HL-60 (cell line): ENCODE data around the gene CLTA.

Experiments
- TF ChIP-seq, protein P1 (sequence below): IDR thresholded peaks from one replicate; pipeline ENCODE4 v1.5.1; 2011; ENCODE audit warnings: low read length, control low read depth, inconsistent platforms; ENCODE audit not compliant: insufficient read depth
- TF ChIP-seq, protein P2 (sequence below): IDR thresholded peaks from 2 replicates; pipeline ENCODE4 v1.6.1; 2012; ENCODE audit warnings: low read depth; ENCODE audit not compliant: insufficient replicate concordance

DNA sequence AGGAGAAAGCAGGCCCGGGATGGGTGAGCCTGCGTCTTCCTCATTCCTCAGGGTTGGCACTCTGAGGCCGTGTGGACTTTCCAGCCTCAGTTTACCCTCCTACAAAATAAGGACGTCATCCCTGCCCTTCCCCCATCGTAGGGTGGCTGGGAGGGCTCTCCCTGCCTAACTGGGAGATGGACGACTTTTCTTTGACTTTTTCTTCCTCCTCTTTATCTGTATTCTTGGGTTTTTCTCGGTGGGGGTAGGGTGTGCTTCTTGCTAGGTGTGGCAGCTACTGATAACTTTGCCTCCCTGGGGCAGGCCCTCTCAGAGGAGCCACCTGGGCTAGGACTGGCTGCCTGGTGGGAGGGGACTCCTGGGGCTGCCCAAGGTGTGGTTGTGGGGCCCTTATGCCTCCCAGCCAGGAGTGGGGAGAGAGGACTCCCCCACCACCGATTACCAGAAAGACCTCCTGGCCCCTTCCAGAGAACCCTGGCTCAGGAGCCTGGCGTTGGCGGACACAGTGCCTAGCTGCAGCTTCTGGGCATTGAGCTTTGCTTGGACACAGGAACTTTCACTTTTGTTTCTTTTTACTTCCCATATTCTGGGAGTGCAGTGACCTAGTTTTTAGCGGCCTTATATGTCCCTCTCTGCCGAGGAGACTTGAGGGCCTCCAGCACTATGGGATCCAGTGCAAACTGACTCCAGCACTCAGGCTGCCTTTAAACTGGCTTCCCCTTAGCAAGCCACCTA lies 48.0 kb upstream of the CLTA start:
- TF ChIP-seq, protein P1, sequence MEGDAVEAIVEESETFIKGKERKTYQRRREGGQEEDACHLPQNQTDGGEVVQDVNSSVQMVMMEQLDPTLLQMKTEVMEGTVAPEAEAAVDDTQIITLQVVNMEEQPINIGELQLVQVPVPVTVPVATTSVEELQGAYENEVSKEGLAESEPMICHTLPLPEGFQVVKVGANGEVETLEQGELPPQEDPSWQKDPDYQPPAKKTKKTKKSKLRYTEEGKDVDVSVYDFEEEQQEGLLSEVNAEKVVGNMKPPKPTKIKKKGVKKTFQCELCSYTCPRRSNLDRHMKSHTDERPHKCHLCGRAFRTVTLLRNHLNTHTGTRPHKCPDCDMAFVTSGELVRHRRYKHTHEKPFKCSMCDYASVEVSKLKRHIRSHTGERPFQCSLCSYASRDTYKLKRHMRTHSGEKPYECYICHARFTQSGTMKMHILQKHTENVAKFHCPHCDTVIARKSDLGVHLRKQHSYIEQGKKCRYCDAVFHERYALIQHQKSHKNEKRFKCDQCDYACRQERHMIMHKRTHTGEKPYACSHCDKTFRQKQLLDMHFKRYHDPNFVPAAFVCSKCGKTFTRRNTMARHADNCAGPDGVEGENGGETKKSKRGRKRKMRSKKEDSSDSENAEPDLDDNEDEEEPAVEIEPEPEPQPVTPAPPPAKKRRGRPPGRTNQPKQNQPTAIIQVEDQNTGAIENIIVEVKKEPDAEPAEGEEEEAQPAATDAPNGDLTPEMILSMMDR, result no peak
- TF ChIP-seq, protein P2, sequence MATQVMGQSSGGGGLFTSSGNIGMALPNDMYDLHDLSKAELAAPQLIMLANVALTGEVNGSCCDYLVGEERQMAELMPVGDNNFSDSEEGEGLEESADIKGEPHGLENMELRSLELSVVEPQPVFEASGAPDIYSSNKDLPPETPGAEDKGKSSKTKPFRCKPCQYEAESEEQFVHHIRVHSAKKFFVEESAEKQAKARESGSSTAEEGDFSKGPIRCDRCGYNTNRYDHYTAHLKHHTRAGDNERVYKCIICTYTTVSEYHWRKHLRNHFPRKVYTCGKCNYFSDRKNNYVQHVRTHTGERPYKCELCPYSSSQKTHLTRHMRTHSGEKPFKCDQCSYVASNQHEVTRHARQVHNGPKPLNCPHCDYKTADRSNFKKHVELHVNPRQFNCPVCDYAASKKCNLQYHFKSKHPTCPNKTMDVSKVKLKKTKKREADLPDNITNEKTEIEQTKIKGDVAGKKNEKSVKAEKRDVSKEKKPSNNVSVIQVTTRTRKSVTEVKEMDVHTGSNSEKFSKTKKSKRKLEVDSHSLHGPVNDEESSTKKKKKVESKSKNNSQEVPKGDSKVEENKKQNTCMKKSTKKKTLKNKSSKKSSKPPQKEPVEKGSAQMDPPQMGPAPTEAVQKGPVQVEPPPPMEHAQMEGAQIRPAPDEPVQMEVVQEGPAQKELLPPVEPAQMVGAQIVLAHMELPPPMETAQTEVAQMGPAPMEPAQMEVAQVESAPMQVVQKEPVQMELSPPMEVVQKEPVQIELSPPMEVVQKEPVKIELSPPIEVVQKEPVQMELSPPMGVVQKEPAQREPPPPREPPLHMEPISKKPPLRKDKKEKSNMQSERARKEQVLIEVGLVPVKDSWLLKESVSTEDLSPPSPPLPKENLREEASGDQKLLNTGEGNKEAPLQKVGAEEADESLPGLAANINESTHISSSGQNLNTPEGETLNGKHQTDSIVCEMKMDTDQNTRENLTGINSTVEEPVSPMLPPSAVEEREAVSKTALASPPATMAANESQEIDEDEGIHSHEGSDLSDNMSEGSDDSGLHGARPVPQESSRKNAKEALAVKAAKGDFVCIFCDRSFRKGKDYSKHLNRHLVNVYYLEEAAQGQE, result no peak
